SJCRH30 (cell line): ENCODE data around the gene MMP24. TPM values are rescaled to one million over a fixed set of nuclear protein-coding genes. Genes with fewer than 3 reads are reported as not detected.
"Not testable (repeated sequence)": the region's sequence is repeated elsewhere in the genome, so short reads cannot be mapped to it uniquely, and the experiment has no call there.

Experiments used
- DNase-seq, 2 experiments: peaks; one replicate each; pipeline ENCODE4 v3.0.0-alpha.2; 2015 to 2020
- H3K27ac ChIP-seq: fragments of 250-450 bp; sonication (Bioruptor Pico); 2 replicates; pipeline ENCODE4 v1.5.1; 2020; ENCODE audit warnings: mild to moderate bottlenecking, moderate library complexity
- H3K27me3 ChIP-seq: fragments of 250-450 bp; sonication (Bioruptor Pico); 2 replicates; pipeline ENCODE4 v1.5.1; 2020; ENCODE audit warnings: mild to moderate bottlenecking, moderate library complexity
- H3K36me3 ChIP-seq: fragments of 250-450 bp; sonication (Bioruptor Pico); 2 replicates; pipeline ENCODE4 v1.5.1; 2020; ENCODE audit warnings: mild to moderate bottlenecking, moderate library complexity
- H3K4me1 ChIP-seq: fragments of 250-450 bp; sonication (Bioruptor Pico); 2 replicates; pipeline ENCODE4 v1.5.1; 2020; ENCODE audit warnings: mild to moderate bottlenecking, moderate library complexity
- H3K4me3 ChIP-seq: fragments of 250-450 bp; sonication (Bioruptor Pico); 2 replicates; pipeline ENCODE4 v1.5.1; 2020; ENCODE audit warnings: mild to moderate bottlenecking, moderate library complexity
- H3K9me3 ChIP-seq: fragments of 250-450 bp; sonication (Bioruptor Pico); replicated peaks from 2 replicates; pipeline ENCODE4 v1.5.1; 2020; ENCODE audit warnings: mild to moderate bottlenecking, moderate library complexity
- total RNA-seq: library from RNA; depleted of rRNA; stranded (reverse); fragments of >200 nt; shearing (Covaris generic); gene quantifications from 2 replicates; pipeline ENCODE4 v1.2.3, GENCODE V29; 2014

MMP24 gene
- total RNA-seq, 1 experiment from 2014 or later: not detected

DNA sequence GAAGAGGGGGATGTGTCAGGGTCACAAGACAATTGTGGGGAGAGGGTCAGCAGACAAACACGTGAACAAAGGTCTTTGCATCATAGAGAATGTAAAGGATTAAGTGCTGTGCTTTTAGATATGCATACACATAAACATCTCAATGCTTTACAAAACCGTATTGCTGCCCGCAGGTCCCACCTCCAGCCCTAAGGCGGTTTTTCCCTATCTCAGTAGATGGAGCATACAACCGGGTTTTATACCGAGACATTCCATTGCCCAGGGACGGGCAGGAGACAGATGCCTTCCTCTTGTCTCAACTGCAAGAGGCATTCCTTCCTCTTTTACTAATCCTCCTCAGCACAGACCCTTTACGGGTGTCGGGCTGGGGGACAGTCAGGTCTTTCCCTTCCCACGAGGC lies 35.8 kb downstream of the MMP24 start:
- not testable (repeated sequence) for H3K4me3 ChIP-seq, DNase-seq, H3K27ac ChIP-seq, H3K9me3 ChIP-seq, H3K27me3 ChIP-seq, H3K36me3 ChIP-seq
- H3K4me1 ChIP-seq: peaks cover 17% of the 10 kb centered on the region

DNA sequence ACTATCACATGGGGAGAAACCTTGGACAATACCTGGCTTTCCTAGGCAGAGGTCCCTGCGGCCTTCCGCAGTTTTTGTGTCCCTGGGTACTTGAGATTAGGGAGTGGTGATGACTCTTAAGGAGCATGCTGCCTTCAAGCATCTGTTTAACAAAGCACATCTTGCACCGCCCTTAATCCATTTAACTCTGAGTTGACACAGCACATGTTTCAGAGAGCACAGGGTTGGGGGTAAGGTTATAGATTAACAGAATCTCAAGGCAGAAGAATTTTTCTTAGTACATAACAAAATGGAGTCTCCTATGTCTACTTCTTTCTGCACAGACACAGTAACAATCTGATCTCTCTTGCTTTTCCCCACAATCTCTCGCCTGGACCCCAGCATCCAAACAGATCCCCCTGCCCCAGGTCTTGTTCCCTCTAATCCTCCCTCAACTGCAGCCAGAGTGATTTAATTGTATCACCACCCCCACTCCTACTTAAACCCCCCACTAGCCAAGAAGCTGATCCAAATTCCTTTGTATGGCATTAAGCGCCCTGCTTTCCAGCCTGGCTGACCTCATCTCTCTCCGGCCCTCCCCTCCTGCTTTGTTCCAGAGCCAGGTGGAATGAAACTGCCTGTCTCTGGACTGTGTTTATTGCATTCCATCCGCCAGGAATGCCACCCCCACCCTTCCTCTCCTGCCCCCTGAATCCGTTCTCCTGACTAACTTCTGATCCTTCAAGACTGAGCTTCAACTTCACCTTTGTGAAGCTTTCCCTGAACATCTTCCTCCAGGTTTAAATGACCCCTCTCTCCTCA lies 36.4 kb downstream of the MMP24 start:
- Histone ChIP-seq H3K27ac (peak overlapping the region; percentile 53; the same call in 1 of the 2 replicates), H3K4me1 (peaks cover 16% of the 10 kb centered on the region)
- H3K4me3 ChIP-seq, H3K36me3 ChIP-seq, H3K27me3 ChIP-seq, H3K9me3 ChIP-seq: not testable (repeated sequence)
- DNase-seq: peak; percentile 56 to 70

GRCh38 chr20:35263532-35264341 lies 37.2 kb downstream of the MMP24 start:
- no peaks in the 10 kb centered on the region for H3K27me3 ChIP-seq
- H3K27ac ChIP-seq: peak overlapping the region; percentile 53; the same call in 1 of the 2 replicates
- H3K4me1 ChIP-seq: peaks cover 12% of the 10 kb centered on the region
- no peak for DNase-seq
- H3K9me3 ChIP-seq: no peaks in the 10 kb centered on the region
- no peaks in the 10 kb centered on the region for H3K36me3 ChIP-seq
- no peak overlapping the region for H3K4me3 ChIP-seq

DNA sequence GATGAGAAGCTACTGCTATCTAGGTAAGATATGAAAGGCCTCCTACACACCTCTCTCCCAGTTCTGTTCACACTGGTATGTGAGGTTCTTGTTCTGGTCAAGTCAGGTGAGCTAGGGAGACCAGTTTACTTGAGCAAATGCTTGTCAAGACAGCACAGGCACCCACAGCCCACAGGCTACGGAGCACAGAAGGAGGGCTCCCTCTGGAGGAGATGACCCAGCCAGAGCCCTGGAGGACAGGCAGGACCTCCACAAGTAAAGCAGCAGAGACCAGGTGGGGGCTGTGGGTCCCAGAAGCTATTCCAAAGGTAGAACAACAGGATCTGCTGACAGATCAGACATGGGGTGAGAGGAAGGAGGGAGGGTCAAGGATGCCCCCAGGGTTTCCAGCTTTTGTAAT lies 38.3 kb downstream of the MMP24 start:
- no peaks in the 10 kb centered on the region for H3K36me3 ChIP-seq
- no peak for DNase-seq
- H3K4me1 ChIP-seq: peaks cover 12% of the 10 kb centered on the region
- H3K4me3 ChIP-seq: no peak overlapping the region
- H3K27ac ChIP-seq: no peak overlapping the region
- H3K9me3 ChIP-seq: no peaks in the 10 kb centered on the region
- H3K27me3 ChIP-seq: no peaks in the 10 kb centered on the region

DNA sequence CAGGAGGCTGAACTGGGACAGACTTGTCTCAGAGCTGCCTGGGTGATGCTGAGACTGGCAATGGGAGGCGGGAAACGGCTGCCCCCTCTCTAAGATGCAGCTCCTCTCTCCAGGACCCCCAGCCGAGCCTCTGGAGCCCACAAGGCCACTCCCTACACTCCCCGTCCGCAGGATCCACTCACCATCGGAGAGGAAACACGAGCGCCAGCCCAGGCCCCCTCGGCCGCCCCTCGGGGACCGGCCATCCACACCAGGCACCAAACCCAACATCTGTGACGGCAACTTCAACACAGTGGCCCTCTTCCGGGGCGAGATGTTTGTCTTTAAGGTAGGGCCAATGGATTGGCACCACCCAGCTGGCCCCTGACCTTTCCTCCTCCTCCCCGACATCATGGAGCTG lies 40.6 kb downstream of the MMP24 start:
- Histone ChIP-seq H3K27me3 (no peaks in the 10 kb centered on the region), H3K9me3 (no peaks in the 10 kb centered on the region), H3K4me3 (no peak overlapping the region), H3K27ac (no peak overlapping the region), H3K4me1 (peaks cover 12% of the 10 kb centered on the region), H3K36me3 (no peaks in the 10 kb centered on the region)
- no peak for DNase-seq

DNA sequence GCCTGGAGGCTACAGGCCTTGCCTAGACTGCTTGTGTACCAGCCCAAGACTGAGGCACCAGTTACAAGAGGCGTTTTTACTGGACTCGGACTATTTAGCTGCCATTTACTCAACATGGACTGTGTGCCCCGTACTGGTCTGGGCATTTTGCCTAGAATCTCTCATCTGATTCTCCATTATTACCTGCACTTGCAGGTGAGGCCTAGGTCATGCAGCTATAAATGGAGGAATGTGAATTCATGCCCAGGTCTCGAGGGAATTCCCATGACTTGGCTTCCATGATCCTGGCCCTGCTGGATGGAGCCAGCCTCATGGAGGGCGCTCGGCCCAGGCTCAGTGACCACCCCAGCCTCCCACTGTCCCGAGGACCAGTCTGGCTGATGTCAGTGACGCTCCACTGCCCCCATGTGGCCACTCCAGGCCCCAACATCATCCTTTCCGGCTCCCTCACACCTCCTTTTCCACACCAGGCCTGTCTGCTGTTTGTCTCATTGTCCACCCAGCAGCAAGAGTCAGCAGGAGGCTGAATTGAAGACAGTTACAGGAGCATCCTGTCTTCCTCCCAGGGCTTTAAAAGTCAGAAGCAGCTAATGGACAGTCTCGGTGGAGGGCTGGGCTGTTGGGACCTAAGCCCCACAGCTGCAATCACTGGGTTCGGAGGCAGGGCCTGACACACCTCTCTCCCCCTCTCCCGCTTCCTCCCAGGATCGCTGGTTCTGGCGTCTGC lies 42.7 kb downstream of the MMP24 start:
- DNase-seq: peak; percentile 83 to 92
- Histone ChIP-seq H3K4me1 (0 out of 2 replicates have a peak, but pooled peaks cover under 1% of the 10 kb centered on the region), H3K27me3 (no peaks in the 10 kb centered on the region), H3K27ac (no peak overlapping the region), H3K9me3 (no peaks in the 10 kb centered on the region), H3K36me3 (no peaks in the 10 kb centered on the region), H3K4me3 (no peak overlapping the region)

DNA sequence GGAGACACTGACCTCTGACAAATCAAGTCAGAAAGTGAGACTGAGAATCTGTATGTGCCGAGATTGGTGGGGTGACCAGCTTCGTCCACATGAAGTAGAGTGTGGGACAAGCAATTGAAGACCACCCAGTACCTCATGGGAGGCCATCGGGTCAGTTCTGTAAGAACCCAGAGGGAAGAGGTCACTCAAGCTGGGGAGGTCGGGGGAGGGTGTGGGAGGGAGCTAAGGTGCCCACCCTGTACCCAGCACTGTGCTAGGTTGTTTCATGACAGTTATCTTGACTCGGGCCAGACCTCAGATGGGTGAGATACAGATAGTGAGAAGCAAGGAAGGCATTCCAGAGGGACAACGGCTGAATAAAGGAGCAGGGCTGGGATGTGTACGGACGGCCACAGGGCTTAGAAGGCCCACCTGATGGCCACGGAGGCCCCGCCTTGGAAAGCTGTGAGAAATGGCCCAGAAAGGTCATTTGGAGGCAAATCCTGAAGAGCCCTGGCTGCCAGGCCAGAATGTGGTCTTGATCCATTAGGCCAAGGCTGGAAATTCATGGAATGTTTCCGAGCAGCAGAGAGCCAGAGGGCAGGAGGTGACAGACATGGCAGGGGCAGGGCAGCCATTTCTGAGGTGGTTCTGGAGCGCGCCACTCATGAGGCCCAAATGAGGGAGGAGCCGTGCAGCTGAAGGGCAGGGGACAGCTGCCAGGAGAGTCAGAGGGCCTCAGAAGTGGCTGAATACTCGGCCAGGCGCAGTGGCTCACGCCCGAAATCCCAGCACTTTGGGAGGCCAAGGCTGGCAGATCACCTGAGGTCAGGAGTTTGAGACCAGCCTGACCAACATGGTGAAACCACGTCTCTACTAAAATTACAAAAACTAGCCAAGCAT lies 43.8 kb downstream of the MMP24 start:
- Histone ChIP-seq H3K4me3 (no peak overlapping the region), H3K36me3 (no peaks in the 10 kb centered on the region), H3K27ac (no peak overlapping the region), H3K27me3 (no peaks in the 10 kb centered on the region), H3K4me1 (no peaks in the 10 kb centered on the region), H3K9me3 (no peaks in the 10 kb centered on the region)
- DNase-seq: no peak

DNA sequence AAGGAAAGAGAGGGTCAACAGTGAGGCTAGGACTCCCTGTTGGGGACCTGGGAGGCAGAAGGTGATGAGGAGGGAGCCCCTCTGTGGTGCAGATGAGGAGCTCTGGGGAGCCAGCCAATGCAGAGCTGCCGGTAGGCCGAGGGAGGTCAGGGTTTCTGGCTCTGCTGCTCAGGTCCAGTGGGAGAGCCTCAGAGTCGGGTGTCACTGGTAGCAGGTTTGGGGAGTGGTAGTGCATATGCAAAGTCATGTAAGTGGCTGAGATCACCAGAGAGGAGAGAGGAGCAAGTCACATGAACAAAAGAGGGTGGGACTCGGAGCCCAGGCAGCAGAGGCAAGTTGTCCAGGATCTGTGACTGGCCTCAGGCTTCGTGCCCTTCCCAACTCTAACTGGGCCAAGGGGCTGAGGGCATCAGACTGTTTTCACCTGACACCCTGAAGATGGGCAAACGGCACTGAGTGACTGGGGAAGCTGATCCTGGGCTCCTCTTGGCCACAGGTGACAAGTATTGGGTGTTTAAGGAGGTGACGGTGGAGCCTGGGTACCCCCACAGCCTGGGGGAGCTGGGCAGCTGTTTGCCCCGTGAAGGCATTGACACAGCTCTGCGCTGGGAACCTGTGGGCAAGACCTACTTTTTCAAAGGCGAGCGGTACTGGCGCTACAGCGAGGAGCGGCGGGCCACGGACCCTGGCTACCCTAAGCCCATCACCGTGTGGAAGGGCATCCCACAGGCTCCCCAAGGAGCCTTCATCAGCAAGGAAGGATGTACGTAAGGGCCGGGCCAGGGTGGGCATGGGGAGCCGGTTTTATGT lies 44.8 kb downstream of the MMP24 start:
- Histone ChIP-seq H3K36me3 (no peaks in the 10 kb centered on the region), H3K27ac (no peak overlapping the region), H3K9me3 (no peaks in the 10 kb centered on the region), H3K4me1 (no peaks in the 10 kb centered on the region), H3K27me3 (no peaks in the 10 kb centered on the region), H3K4me3 (no peak overlapping the region)
- DNase-seq: no peak

- no peak for DNase-seq
- Histone ChIP-seq H3K4me3 (no peak overlapping the region), H3K36me3 (no peaks in the 10 kb centered on the region), H3K27me3 (no peaks in the 10 kb centered on the region), H3K4me1 (peaks cover 3% of the 10 kb centered on the region; the same call in 1 of the 2 replicates), H3K27ac (no peak overlapping the region), H3K9me3 (no peaks in the 10 kb centered on the region)
Measured at GRCh38 chr20:35271904-35272303, 45.4 kb downstream of the MMP24 start.

DNA sequence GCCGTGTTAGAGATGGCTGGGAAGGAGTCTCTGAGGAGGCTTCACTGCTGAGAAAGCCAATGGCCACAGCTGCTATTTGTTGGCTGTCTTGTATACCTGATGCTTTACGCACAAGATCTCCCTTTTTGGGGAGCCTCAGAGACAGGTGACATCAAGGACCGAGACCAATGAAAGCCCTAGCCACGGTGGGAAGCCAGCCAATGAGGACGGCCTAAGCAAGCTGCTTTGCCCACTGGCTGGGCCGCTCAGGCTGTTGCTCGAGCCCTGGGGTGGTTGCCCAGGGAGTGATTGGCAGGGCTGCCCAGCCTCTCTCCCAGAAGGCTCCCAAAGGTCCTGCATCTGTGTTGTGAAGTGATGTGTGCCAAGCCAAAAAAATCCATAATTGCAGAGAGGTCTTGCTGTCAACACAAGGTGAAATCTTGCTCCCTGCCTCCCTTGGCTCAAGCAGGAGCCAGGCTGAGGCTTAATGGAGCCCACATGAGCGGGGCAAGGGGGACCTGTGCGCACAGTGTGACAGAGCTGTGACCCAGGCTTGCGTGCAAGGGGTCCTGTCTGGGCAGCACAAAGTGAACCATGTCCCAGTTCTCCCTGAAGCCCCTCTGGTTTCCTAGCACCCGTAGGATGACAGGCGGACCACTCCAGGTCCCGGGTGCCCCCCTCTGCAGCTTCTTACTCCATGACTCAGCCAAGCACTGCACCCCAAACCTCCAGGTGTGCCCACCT lies 47.1 kb downstream of the MMP24 start:
- Histone ChIP-seq H3K9me3 (no peaks in the 10 kb centered on the region), H3K4me3 (no peak overlapping the region), H3K27ac (no peak overlapping the region), H3K27me3 (no peaks in the 10 kb centered on the region), H3K36me3 (peaks cover 5% of the 10 kb centered on the region), H3K4me1 (peaks cover 5% of the 10 kb centered on the region; the same call in 1 of the 2 replicates)
- DNase-seq: no peak

- H3K27ac ChIP-seq: no peak overlapping the region
- no peak overlapping the region for H3K4me3 ChIP-seq
- peaks cover 5% of the 10 kb centered on the region; the same call in 1 of the 2 replicates for H3K4me1 ChIP-seq
- peaks cover 13% of the 10 kb centered on the region for H3K36me3 ChIP-seq
- no peaks in the 10 kb centered on the region for H3K27me3 ChIP-seq
- DNase-seq: no peak
- H3K9me3 ChIP-seq: no peaks in the 10 kb centered on the region
Measured at GRCh38 chr20:35274172-35275092, 47.9 kb downstream of the MMP24 start.

DNA sequence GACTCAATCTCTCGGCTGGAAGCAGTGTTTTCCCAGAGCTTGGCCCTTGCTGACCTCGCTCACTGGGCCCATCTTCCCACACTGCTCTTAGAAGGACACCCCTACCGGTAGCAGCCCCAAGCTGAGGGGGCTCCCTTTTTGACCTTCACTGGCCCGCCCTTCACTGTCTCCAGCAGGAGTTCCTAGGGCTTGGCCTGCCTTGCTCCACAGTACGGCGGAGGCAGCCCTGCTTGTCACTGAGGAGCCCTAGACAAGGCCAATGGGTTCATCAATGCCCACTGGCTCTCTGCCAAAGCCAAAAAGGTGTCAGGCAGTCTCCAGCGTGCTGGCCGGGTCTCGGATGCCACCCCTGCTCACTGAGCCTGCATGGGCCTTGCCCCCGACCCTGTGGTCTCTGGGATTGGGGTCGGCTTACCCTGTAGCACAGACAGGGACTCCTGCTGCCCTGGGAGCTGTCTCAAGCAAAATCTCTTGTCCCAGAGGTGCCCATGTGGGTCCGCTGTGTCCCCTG lies 49.3 kb downstream of the MMP24 start:
- Histone ChIP-seq H3K27ac (no peak overlapping the region), H3K27me3 (no peaks in the 10 kb centered on the region), H3K9me3 (no peaks in the 10 kb centered on the region), H3K4me1 (peaks cover 5% of the 10 kb centered on the region; the same call in 1 of the 2 replicates), H3K4me3 (no peak overlapping the region), H3K36me3 (peaks cover 27% of the 10 kb centered on the region)
- DNase-seq: no peak
